Glutamatergic neuron (in vitro differentiated cells): Measurements from ENCODE around the gene SLC1A4. TPM values are rescaled to one million over a fixed set of nuclear protein-coding genes. Genes with fewer than 3 reads are reported as not detected.

ENCODE experiments used
- DNase-seq: peaks from one replicate; pipeline ENCODE4 v3.0.0; 2022
- H3K27ac Mint-ChIP-seq: one replicate; pipeline ENCODE4 v1.8.0; 2020; ENCODE audit warnings: mild to moderate bottlenecking, mixed read lengths, inconsistent platforms; ENCODE audit not compliant: unreplicated experiment
- H3K27me3 Mint-ChIP-seq: one replicate; pipeline ENCODE4 v1.8.0; 2020; ENCODE audit warnings: mild to moderate bottlenecking, moderate library complexity, mixed read lengths, inconsistent platforms; ENCODE audit not compliant: unreplicated experiment
- H3K36me3 Mint-ChIP-seq: one replicate; pipeline ENCODE4 v1.8.0; 2020; ENCODE audit warnings: mild to moderate bottlenecking, mixed read lengths, inconsistent platforms; ENCODE audit not compliant: unreplicated experiment
- H3K4me1 Mint-ChIP-seq: one replicate; pipeline ENCODE4 v1.8.0; 2020; ENCODE audit warnings: mild to moderate bottlenecking, low read depth, mixed read lengths, inconsistent platforms; ENCODE audit not compliant: unreplicated experiment
- H3K4me3 Mint-ChIP-seq: one replicate; pipeline ENCODE4 v1.8.0; 2020; ENCODE audit warnings: mild to moderate bottlenecking, mixed read lengths, inconsistent platforms; ENCODE audit not compliant: unreplicated experiment
- H3K9me3 Mint-ChIP-seq: one replicate; pipeline ENCODE4 v1.8.0; 2020; ENCODE audit warnings: mild to moderate bottlenecking, moderate library complexity, mixed read lengths, inconsistent platforms; ENCODE audit not compliant: unreplicated experiment
- CTCF ChIP-seq: fragments of 200-600 bp; sonication (generic); IDR thresholded peaks from one replicate; pipeline ENCODE4 v1.5.0; 2021; ENCODE audit not compliant: partially characterized antibody, unreplicated experiment
- total RNA-seq: library from RNA; stranded (reverse); fragmentation: NEBNext Ultra II Directional; extraction: Animal tissue kit (Norgen Biotek cat#: 25700); gene quantifications from one replicate; pipeline ENCODE4 v1.2.1, GENCODE V29; 2021; ENCODE audit not compliant: unreplicated experiment

Gene SLC1A4
- total RNA-seq, 1 donor from 2014 or later: 27.9 TPM

- Mint-ChIP-seq H3K9me3 (peaks cover 4% of the 10 kb centered on the region), H3K27me3 (no peaks in the 10 kb centered on the region), H3K4me3 (no peak overlapping the region), H3K4me1 (peaks cover 19% of the 10 kb centered on the region), H3K27ac (no peak overlapping the region), H3K36me3 (no peaks in the 10 kb centered on the region)
- TF ChIP-seq CTCF: no peak
- no peak for DNase-seq
Observed at GRCh38 chr2:65070856-65071255, 81.7 kb downstream of the SLC1A4 start.

GRCh38 chr2:65071499-65072180, 82.4 kb downstream of the SLC1A4 start:
- Mint-ChIP-seq H3K9me3 (peaks cover 4% of the 10 kb centered on the region), H3K36me3 (no peaks in the 10 kb centered on the region), H3K4me3 (no peak overlapping the region), H3K27me3 (no peaks in the 10 kb centered on the region), H3K27ac (no peak overlapping the region), H3K4me1 (peaks cover 19% of the 10 kb centered on the region)
- no peak for TF ChIP-seq CTCF
- DNase-seq: peak; percentile 55

- H3K9me3 Mint-ChIP-seq: peaks cover 4% of the 10 kb centered on the region
- no peak for TF ChIP-seq CTCF
- peaks cover 19% of the 10 kb centered on the region for H3K4me1 Mint-ChIP-seq
- DNase-seq: no peak
- H3K4me3 Mint-ChIP-seq: no peak overlapping the region
- no peaks in the 10 kb centered on the region for H3K27me3 Mint-ChIP-seq
- H3K27ac Mint-ChIP-seq: no peak overlapping the region
- no peaks in the 10 kb centered on the region for H3K36me3 Mint-ChIP-seq
Observed at GRCh38 chr2:65072181-65072970, 83.2 kb downstream of the SLC1A4 start.

Other genes starting within 250 kb of the SLC1A4 start
- gene CEP68, start 67.0 kb downstream of the SLC1A4 start, total RNA-seq: 38.3 TPM
- 161 TPM for gene RAB1A, start 140.7 kb downstream of the SLC1A4 start, total RNA-seq
- gene ACTR2, start 238.4 kb downstream of the SLC1A4 start, total RNA-seq: 223 TPM